GM12878 (cell line): ENCODE measurements around the gene TYW1B. TPM values are rescaled to one million over a fixed set of nuclear protein-coding genes. Genes with fewer than 3 reads are reported as not detected.

Source experiments
- ATAC-seq: fragments of 200-7000 bp; cut with Tn5 transposase; 3 replicates; pipeline ENCODE4 v1.9.1; 2020; ENCODE audit warnings: mild to moderate bottlenecking, moderate library complexity
- BruUV-seq: library from RNA; stranded (reverse); fragments of 400-500 nt; replicated peaks from 2 replicates; lab custom pipeline; 2021; lab: Mats Ljungman, UMichigan
- CTCF ChIA-PET: fragments of 300-600 bp; sonication (Branson Sonifier 250); formaldehyde crosslinking; extraction: SDS; loops from one replicate; lab custom pipeline; 2021; ENCODE audit warnings: inconsistent platforms; lab: Yijun Ruan, JAX
- POLR2A ChIA-PET: fragments of 350-600 bp; formaldehyde crosslinking; extraction: SDS; loops from one replicate; lab custom pipeline; 2021; ENCODE audit warnings: inconsistent platforms; lab: Charles Lee
- RAD21 ChIA-PET: fragments of 300-600 bp; sonication (Branson Sonifier 250); formaldehyde crosslinking; loops from one replicate; lab custom pipeline; 2023; ENCODE audit warnings: antibody characterized with exemption; ENCODE audit not compliant: unreplicated experiment; lab: Charles Lee
- SMC1A ChIA-PET: fragments of 300-600 bp; sonication (Branson Sonifier 250); formaldehyde crosslinking; loops from one replicate; lab custom pipeline; 2023; ENCODE audit not compliant: unreplicated experiment, uncharacterized antibody; lab: Charles Lee
- DNase-seq: peaks from one replicate; pipeline ENCODE4 v3.0.0-alpha.2; 2011; ENCODE audit warnings: low read depth, low spot score
- FAIRE-seq: peaks from 3 replicates; lab custom pipeline; 2011; peaks lifted over from hg19 to GRCh38; lab: Jason Lieb, UNC
- H2AFZ ChIP-seq: 2 replicates; pipeline ENCODE4 v1.6.0; 2011; ENCODE audit warnings: low read depth, low read length, control low read depth; ENCODE audit not compliant: control insufficient read depth
- H3K27ac ChIP-seq: 2 replicates; pipeline ENCODE4 v1.5.1; 2011; ENCODE audit warnings: control low read depth; ENCODE audit not compliant: control insufficient read depth, insufficient read depth
- H3K27me3 ChIP-seq, 2 experiments: replicated peaks in 1 of 2; 2 replicates each; pipeline versions ENCODE4 v1.6.0 to v1.6.1; 2011; ENCODE audit warnings: low read length in 1 of 2; ENCODE audit not compliant: control insufficient read depth in 2 of 2, insufficient read depth in 2 of 2
- H3K36me3 ChIP-seq, 2 experiments: 2 replicates each; pipeline ENCODE4 v1.5.1; 2011; ENCODE audit warnings: low read length in 1 of 2; ENCODE audit not compliant: control insufficient read depth in 2 of 2, insufficient read depth in 2 of 2
- H3K4me1 ChIP-seq: 2 replicates; pipeline ENCODE4 v1.6.1; 2011; ENCODE audit warnings: mild to moderate bottlenecking, low read length, moderate library complexity, mixed read lengths; ENCODE audit not compliant: control insufficient read depth, insufficient read depth
- H3K4me2 ChIP-seq: 2 replicates; pipeline ENCODE4 v1.6.0; 2011; ENCODE audit warnings: control low read depth; ENCODE audit not compliant: control insufficient read depth, insufficient read depth
- H3K4me3 ChIP-seq: fragments of 200-600 bp; sonication (generic); 2 replicates; pipeline ENCODE4 v1.5.1; 2016
- H3K79me2 ChIP-seq: 2 replicates; pipeline ENCODE4 v1.6.0; 2011; ENCODE audit warnings: low read length; ENCODE audit not compliant: control insufficient read depth, insufficient read depth
- H3K9ac ChIP-seq: 2 replicates; pipeline ENCODE4 v1.8.0; 2011; ENCODE audit warnings: low read length, control low read depth, mixed read lengths; ENCODE audit not compliant: control insufficient read depth, insufficient read depth
- H3K9me3 ChIP-seq: replicated peaks from 3 replicates; pipeline ENCODE4 v1.5.1; 2011; ENCODE audit warnings: mild to moderate bottlenecking, low read length; ENCODE audit not compliant: control insufficient read depth, insufficient read depth
- H4K20me1 ChIP-seq: 2 replicates; pipeline ENCODE4 v1.6.0; 2011; ENCODE audit not compliant: control insufficient read depth, insufficient read depth
- CBX5 ChIP-seq: sonication (generic); IDR thresholded peaks from 2 replicates; pipeline ENCODE4 v1.6.1; 2016; ENCODE audit warnings: low read depth, moderate library complexity, mild to moderate bottlenecking, inconsistent platforms
- CHD4 ChIP-seq: fragments of 200-600 bp; sonication (generic); IDR thresholded peaks from 2 replicates; pipeline ENCODE4 v1.6.1; 2016; ENCODE audit warnings: mild to moderate bottlenecking
- FOXK2 ChIP-seq: fragments of 450-650 bp; IDR thresholded peaks from 2 replicates; pipeline ENCODE4 v1.6.1; 2017; ENCODE audit warnings: mild to moderate bottlenecking, moderate library complexity
- IKZF2 ChIP-seq, 2 experiments: fragments of 450-650 bp; IDR thresholded peaks; 2 replicates each; pipeline ENCODE4 v1.6.1; 2017; ENCODE audit warnings: mild to moderate bottlenecking in 2 of 2, moderate library complexity in 2 of 2
- RCOR1 ChIP-seq: conservative IDR thresholded peaks from 2 replicates; pipeline ENCODE4 v1.6.1; 2012; ENCODE audit warnings: low read depth, low read length, improper control_type of control experiment
- SMAD5 ChIP-seq: IDR thresholded peaks from 2 replicates; pipeline ENCODE4 v1.6.1; 2016; ENCODE audit warnings: antibody characterized with exemption, low read depth
- TARDBP ChIP-seq: IDR thresholded peaks from 2 replicates; pipeline ENCODE4 v1.6.1; 2016; ENCODE audit warnings: borderline replicate concordance
- WGBS: methylation state at CpG from one replicate; pipeline ENCODE4 v1.1.6; 2016; ENCODE audit warnings: low lambda C conversion rate; ENCODE audit not compliant: insufficient replicate concordance, insufficient coverage; ENCODE audit errors: missing lambda C conversion rate; 5-methylcytosine and 5-hydroxymethylcytosine counted together
- in situ Hi-C: fragments of 300-500 bp; cut with MboI; formaldehyde crosslinking; loops from 9 replicates; pipeline ENCODE4 v1.14.3; 2018; ENCODE audit warnings: mixed read lengths
- intact Hi-C: fragments of 100-400 bp; cut with micrococcal nuclease; formaldehyde crosslinking; loops from one replicate; pipeline ENCODE4 v1.14.2; 2022; ENCODE audit not compliant: unreplicated experiment
- polyA plus RNA-seq, 11 experiments: library from polyadenylated mRNA; depleted of rRNA in 4 of 11; unstranded in 6 of 11; stranded (reverse) in 5 of 11; fragments of >200 nt; fragmentation: Nextera tagmentation in 4 of 11; fragmentation: Illumina TruSeq in 1 of 11; extraction: Ambion mirVana in 4 of 11; extraction: Trizol in 1 of 11; gene quantifications; 1 replicate in 1 of 11; 2 replicates in 10 of 11; pipeline versions ENCODE4 v1.2.1 to v1.2.3, GENCODE V29; 2011 to 2016; ENCODE audit warnings: inconsistent platforms in 2 of 11, missing spikeins in 2 of 11, low read depth in 1 of 11
- total RNA-seq, 4 experiments: library from RNA; depleted of rRNA in 3 of 4; stranded (reverse); fragments of >200 nt in 3 of 4; fragmentation: Illumina TruSeq in 1 of 4; extraction: Trizol in 1 of 4; gene quantifications; 2 replicates each; pipeline versions ENCODE4 v1.2.1 to v1.2.3, GENCODE V29; 2013 to 2021
- TF ChIP-seq, protein P1 (sequence below): fragments of 450-650 bp; IDR thresholded peaks from 2 replicates; pipeline ENCODE4 v1.6.1; 2016; ENCODE audit warnings: mild to moderate bottlenecking, moderate library complexity, borderline replicate concordance
- TF ChIP-seq, protein P2 (sequence below): fragments of 150-350 bp; IDR thresholded peaks from 2 replicates; pipeline ENCODE4 v1.6.1; 2014; ENCODE audit warnings: mild to moderate bottlenecking, low read depth, low read length

The TYW1B gene
- total and polyA plus RNA-seq, 10 of the 15 experiments (the other 5 are each of a cell fraction or from before 2014, with no cell fraction given): 3.5 to 6.6 (median 5.3) TPM

DNA sequence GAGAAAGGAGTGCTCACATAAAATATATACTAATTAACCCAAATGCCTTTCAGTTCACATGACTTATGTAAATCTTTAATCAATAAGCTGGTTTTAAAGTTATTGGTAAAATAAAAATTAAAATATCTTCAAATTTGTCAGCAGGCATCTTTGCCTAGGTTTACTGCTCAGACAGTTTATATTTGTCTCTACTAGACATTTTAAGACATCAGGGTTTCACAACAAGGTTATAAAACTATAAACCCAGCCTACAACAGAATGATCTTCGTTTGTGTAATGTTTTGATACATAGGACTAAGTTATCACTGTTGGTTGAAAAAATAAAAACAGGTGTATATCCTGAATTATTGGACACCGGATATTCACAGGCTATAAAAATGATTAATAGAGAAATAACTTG lies 67.4 kb downstream of the TYW1B start:
- Histone ChIP-seq H3K79me2 (no peaks in the 10 kb centered on the region), H3K4me3 (no peak overlapping the region), H3K9me3 (peaks cover 4% of the 10 kb centered on the region; the same call in 2 of the 3 replicates), H3K9ac (no peak overlapping the region), H3K36me3 (no peaks in the 10 kb centered on the region), H3K4me2 (no peak overlapping the region), H3K4me1 (no peaks in the 10 kb centered on the region), H4K20me1 (no peaks in the 10 kb centered on the region), H3K27ac (no peak overlapping the region), H2AFZ (no peak overlapping the region), H3K27me3 (no peaks in the 10 kb centered on the region)
- DNase-seq (no peak), FAIRE-seq (no peak), ATAC-seq (no peak)
- ChIA-PET POLR2A (no interaction called here), CTCF (no interaction called here), SMC1A (no interaction called here), RAD21 (no interaction called here)
- WGBS: 53% methylated on average over 2 of the region's 2 CpGs
- intact Hi-C loops (no loop called here), in situ Hi-C loops (no loop called here)
- BruUV-seq: no TSS peak
- TF ChIP-seq, protein P1, sequence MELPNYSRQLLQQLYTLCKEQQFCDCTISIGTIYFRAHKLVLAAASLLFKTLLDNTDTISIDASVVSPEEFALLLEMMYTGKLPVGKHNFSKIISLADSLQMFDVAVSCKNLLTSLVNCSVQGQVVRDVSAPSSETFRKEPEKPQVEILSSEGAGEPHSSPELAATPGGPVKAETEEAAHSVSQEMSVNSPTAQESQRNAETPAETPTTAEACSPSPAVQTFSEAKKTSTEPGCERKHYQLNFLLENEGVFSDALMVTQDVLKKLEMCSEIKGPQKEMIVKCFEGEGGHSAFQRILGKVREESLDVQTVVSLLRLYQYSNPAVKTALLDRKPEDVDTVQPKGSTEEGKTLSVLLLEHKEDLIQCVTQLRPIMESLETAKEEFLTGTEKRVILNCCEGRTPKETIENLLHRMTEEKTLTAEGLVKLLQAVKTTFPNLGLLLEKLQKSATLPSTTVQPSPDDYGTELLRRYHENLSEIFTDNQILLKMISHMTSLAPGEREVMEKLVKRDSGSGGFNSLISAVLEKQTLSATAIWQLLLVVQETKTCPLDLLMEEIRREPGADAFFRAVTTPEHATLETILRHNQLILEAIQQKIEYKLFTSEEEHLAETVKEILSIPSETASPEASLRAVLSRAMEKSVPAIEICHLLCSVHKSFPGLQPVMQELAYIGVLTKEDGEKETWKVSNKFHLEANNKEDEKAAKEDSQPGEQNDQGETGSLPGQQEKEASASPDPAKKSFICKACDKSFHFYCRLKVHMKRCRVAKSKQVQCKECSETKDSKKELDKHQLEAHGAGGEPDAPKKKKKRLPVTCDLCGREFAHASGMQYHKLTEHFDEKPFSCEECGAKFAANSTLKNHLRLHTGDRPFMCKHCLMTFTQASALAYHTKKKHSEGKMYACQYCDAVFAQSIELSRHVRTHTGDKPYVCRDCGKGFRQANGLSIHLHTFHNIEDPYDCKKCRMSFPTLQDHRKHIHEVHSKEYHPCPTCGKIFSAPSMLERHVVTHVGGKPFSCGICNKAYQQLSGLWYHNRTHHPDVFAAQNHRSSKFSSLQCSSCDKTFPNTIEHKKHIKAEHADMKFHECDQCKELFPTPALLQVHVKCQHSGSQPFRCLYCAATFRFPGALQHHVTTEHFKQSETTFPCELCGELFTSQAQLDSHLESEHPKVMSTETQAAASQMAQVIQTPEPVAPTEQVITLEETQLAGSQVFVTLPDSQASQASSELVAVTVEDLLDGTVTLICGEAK: no peak
- TF ChIP-seq IKZF2 (IDR thresholded peaks at IDR 0.05): no peak
- no peak for TF ChIP-seq CHD4
- no peak for TF ChIP-seq TARDBP
- TF ChIP-seq FOXK2: no peak
- TF ChIP-seq, protein P2, sequence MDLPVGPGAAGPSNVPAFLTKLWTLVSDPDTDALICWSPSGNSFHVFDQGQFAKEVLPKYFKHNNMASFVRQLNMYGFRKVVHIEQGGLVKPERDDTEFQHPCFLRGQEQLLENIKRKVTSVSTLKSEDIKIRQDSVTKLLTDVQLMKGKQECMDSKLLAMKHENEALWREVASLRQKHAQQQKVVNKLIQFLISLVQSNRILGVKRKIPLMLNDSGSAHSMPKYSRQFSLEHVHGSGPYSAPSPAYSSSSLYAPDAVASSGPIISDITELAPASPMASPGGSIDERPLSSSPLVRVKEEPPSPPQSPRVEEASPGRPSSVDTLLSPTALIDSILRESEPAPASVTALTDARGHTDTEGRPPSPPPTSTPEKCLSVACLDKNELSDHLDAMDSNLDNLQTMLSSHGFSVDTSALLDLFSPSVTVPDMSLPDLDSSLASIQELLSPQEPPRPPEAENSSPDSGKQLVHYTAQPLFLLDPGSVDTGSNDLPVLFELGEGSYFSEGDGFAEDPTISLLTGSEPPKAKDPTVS: no peak
- peak; percentile 83; the same call in 1 of the 2 replicates for TF ChIP-seq CBX5
- TF ChIP-seq SMAD5: no peak
- no peak for TF ChIP-seq RCOR1
